H54 (cell line): ENCODE data around the gene GPSM3.

Experiments used
- DNase-seq: peaks from one replicate; pipeline ENCODE4 v3.0.0; 2011; ENCODE audit warnings: low spot score, mixed read lengths; ENCODE audit not compliant: insufficient read length
- FAIRE-seq: peaks from 3 replicates; lab custom pipeline; 2011; peaks lifted over from hg19 to GRCh38; lab: Jason Lieb, UNC
- POLR2A ChIP-seq: IDR thresholded peaks from 2 replicates; pipeline ENCODE4 v1.6.1; 2011; ENCODE audit warnings: low read depth, mild to moderate bottlenecking, low read length

The GPSM3 gene

GRCh38 chr6:32192608-32193039, at the start of gene GPSM3:
Gene GPSM3 (minus strand): TSS chr6:32192643. CDS start chr6:32192513, 130 bp downstream.
- DNase-seq (no peak), FAIRE-seq (no peak)
- no peak for TF ChIP-seq POLR2A

- DNase-seq (no peak), FAIRE-seq (no peak)
- no peak for TF ChIP-seq POLR2A
These were observed 48.2 kb upstream of the GPSM3 start for GRCh38 chr6:32240686-32241085.

- DNase-seq (no peak), FAIRE-seq (no peak)
- no peak for TF ChIP-seq POLR2A
These were observed 47.0 kb upstream of the GPSM3 start for GRCh38 chr6:32239462-32239861.

- no peak for FAIRE-seq
- no peak for DNase-seq
- TF ChIP-seq POLR2A: no peak
These were observed 42.5 kb upstream of the GPSM3 start for GRCh38 chr6:32234934-32235333.

GRCh38 chr6:32226434-32226833, 34.0 kb upstream of the GPSM3 start:
- DNase-seq (no peak), FAIRE-seq (no peak)
- TF ChIP-seq POLR2A: no peak

GRCh38 chr6:32224696-32225095, 32.3 kb upstream of the GPSM3 start:
- no peak for TF ChIP-seq POLR2A
- FAIRE-seq (no peak), DNase-seq (no peak)

GRCh38 chr6:32223258-32224235, 31.1 kb upstream of the GPSM3 start, which contains the start of gene NOTCH4:
Gene NOTCH4 (minus strand): TSS chr6:32224067. CDS start chr6:32223928, 139 bp downstream.
- TF ChIP-seq POLR2A: no peak
- FAIRE-seq: no peak
- DNase-seq: no peak

GRCh38 chr6:32222333-32223230, 30.1 kb upstream of the GPSM3 start:
- TF ChIP-seq POLR2A: no peak
- FAIRE-seq: no peak
- DNase-seq: no peak

- no peak for FAIRE-seq
- TF ChIP-seq POLR2A: no peak
- no peak for DNase-seq
These were observed 27.6 kb upstream of the GPSM3 start for GRCh38 chr6:32220021-32220420.

GRCh38 chr6:32218167-32218566, 25.7 kb upstream of the GPSM3 start:
- no peak for FAIRE-seq
- DNase-seq: no peak
- no peak for TF ChIP-seq POLR2A

GRCh38 chr6:32216998-32217397, 24.6 kb upstream of the GPSM3 start:
- DNase-seq (no peak), FAIRE-seq (no peak)
- no peak for TF ChIP-seq POLR2A

- DNase-seq: no peak
- no peak for FAIRE-seq
- TF ChIP-seq POLR2A: no peak
These were observed 23.8 kb upstream of the GPSM3 start for GRCh38 chr6:32216285-32216684.

- DNase-seq (no peak), FAIRE-seq (no peak)
- TF ChIP-seq POLR2A: no peak
These were observed 23.2 kb upstream of the GPSM3 start for GRCh38 chr6:32215617-32216016.

GRCh38 chr6:32214126-32214525, 21.7 kb upstream of the GPSM3 start:
- no peak for DNase-seq
- TF ChIP-seq POLR2A: no peak
- no peak for FAIRE-seq
